H1 (cell line): ENCODE measurements around the gene ACP4.

ENCODE experiments used
- GABPA ChIP-seq: IDR thresholded peaks from 2 replicates; pipeline ENCODE4 v1.6.1; 2011; ENCODE audit warnings: mild to moderate bottlenecking, low read length, moderate library complexity, borderline replicate concordance; ENCODE audit not compliant: insufficient read depth
- KDM1A ChIP-seq: fragments of 200-600, 300-600 bp; sonication (generic); IDR thresholded peaks from 2 replicates; pipeline ENCODE4 v1.7.1; 2016; ENCODE audit warnings: mild to moderate bottlenecking, low read length, borderline replicate concordance
- POLR2A ChIP-seq, 2 experiments: IDR thresholded peaks; 1 replicate in 1 of 2; 2 replicates in 1 of 2; pipeline ENCODE4 v1.6.1; 2011; ENCODE audit warnings: low read depth in 2 of 2, low read length in 2 of 2, mild to moderate bottlenecking in 2 of 2; ENCODE audit errors: control extremely low read depth in 1 of 2
- POLR2AphosphoS5 ChIP-seq: IDR thresholded peaks from 2 replicates; pipeline ENCODE4 v1.6.1; 2011; ENCODE audit warnings: low read depth, low read length
- TF ChIP-seq, protein P1 (sequence below): IDR thresholded peaks from 2 replicates; pipeline ENCODE4 v1.6.1; 2012; ENCODE audit warnings: inconsistent platforms

- TF ChIP-seq, protein P1, sequence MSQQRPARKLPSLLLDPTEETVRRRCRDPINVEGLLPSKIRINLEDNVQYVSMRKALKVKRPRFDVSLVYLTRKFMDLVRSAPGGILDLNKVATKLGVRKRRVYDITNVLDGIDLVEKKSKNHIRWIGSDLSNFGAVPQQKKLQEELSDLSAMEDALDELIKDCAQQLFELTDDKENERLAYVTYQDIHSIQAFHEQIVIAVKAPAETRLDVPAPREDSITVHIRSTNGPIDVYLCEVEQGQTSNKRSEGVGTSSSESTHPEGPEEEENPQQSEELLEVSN: no peak
- TF ChIP-seq POLR2A (IDR thresholded peaks at IDR 0.05; ENCODE audit: control extremely low read depth in 1 of 2, low read depth in 2 of 2, low read length in 2 of 2): no peak
- no peak for TF ChIP-seq GABPA
- no peak for TF ChIP-seq POLR2AphosphoS5
- no peak for TF ChIP-seq KDM1A
Measured at GRCh38 chr19:50776131-50776530, 14.1 kb upstream of the ACP4 start.
